Kidney (tissue), 14 donors: ENCODE measurements around the gene MTRR. TPM values are rescaled to one million over a fixed set of nuclear protein-coding genes. Genes with fewer than 3 reads are reported as not detected.

Experiments
- DNase-seq, 5 donors: peaks; one replicate each; pipeline ENCODE4 v3.0.0-alpha.2; 2013 to 2020
- FAIRE-seq: peaks from 2 replicates; lab custom pipeline; 2012; peaks lifted over from hg19 to GRCh38; lab: Jason Lieb, UNC
- H3K27ac ChIP-seq, 2 donors: one replicate each; pipeline ENCODE4 v1.7.0; 2013; ENCODE audit warnings: low read depth in 2 of 2, low read length in 2 of 2, inconsistent platforms in 1 of 2
- H3K27me3 ChIP-seq: one replicate; pipeline ENCODE4 v1.7.1; 2013; ENCODE audit warnings: low read length, inconsistent platforms; ENCODE audit not compliant: control insufficient read depth, insufficient read depth
- H3K36me3 ChIP-seq, 3 donors: one replicate each; pipeline versions ENCODE4 v1.7.0 to v1.7.1; 2013; ENCODE audit warnings: low read length in 3 of 3, control low read depth in 1 of 3, inconsistent platforms in 1 of 3; ENCODE audit not compliant: insufficient read depth in 3 of 3, control insufficient read depth in 2 of 3
- H3K4me1 ChIP-seq, 3 donors: one replicate each; pipeline versions ENCODE4 v1.7.0 to v1.7.1; 2013; ENCODE audit warnings: low read length in 3 of 3, inconsistent platforms in 1 of 3, low read depth in 1 of 3; ENCODE audit not compliant: control insufficient read depth in 2 of 3, insufficient read depth in 2 of 3
- H3K4me3 ChIP-seq, 3 donors: one replicate each; pipeline versions ENCODE4 v1.7.0 to v1.8.1; 2013; ENCODE audit warnings: low read length in 3 of 3, control low read depth in 1 of 3, inconsistent platforms in 1 of 3
- H3K9ac ChIP-seq, 3 donors: one replicate each; pipeline versions ENCODE4 v1.7.0 to v1.7.1; 2013; ENCODE audit warnings: low read length in 3 of 3, control low read depth in 1 of 3, inconsistent platforms in 1 of 3
- H3K9me3 ChIP-seq, 3 donors: one replicate each; pipeline versions ENCODE4 v1.7.0 to v1.7.1; 2013; ENCODE audit warnings: low read length in 3 of 3, control low read depth in 1 of 3, inconsistent platforms in 1 of 3; ENCODE audit not compliant: control insufficient read depth in 2 of 3, insufficient read depth in 1 of 3
- CTCF ChIP-seq: IDR thresholded peaks from 3 replicates; pipeline ENCODE4 v1.5.1; 2012; ENCODE audit warnings: mild to moderate bottlenecking, moderate library complexity, borderline replicate concordance; ENCODE audit not compliant: insufficient read depth; ENCODE audit errors: extremely low read depth
- intact Hi-C: fragments of 100-400 bp; cut with DNase I; formaldehyde crosslinking; loops from one replicate; pipeline ENCODE4 v1.11.1; 2022
- polyA plus RNA-seq: library from polyadenylated mRNA; stranded (reverse); fragments of 350-450 nt; fragmentation: Illumina TruSeq; extraction: RNeasy Lipid Tissue Mini Kit (QIAGEN cat#74804); gene quantifications from one replicate; pipeline ENCODE4 v1.2.3, GENCODE V29; 2014; ENCODE audit warnings: low read depth, low replicate concordance; ENCODE audit not compliant: insufficient read depth
- total RNA-seq: library from RNA; stranded (reverse); fragmentation: NEBNext Ultra II Directional; extraction: Animal tissue kit (Norgen Biotek cat#: 25700); gene quantifications from one replicate; pipeline ENCODE4 v1.2.1, GENCODE V29; 2021
- donor health status: control.
- donor health status: control.
- donor health status: control.
- donor health status: control.
- donor health status: control.
- donor health status: DM: yes; HTN: yes; CAD: no.
- donor health status: Normal renal cell carcinoma (clear cell type).

Gene MTRR
- total and polyA plus RNA-seq, 2 donors from 2014 or later = 19.6 to 75.8 TPM

GRCh38 chr5:7877851-7878250, 8.9 kb downstream of the MTRR start:
- peaks cover 0 to 7% (median 0%) of the 10 kb centered on the region in 3 donors for H3K9me3 ChIP-seq
- peaks cover 0 to 8% (median 0%) of the 10 kb centered on the region in 3 donors for H3K4me1 ChIP-seq
- no peaks in the 10 kb centered on the region for H3K27me3 ChIP-seq

GRCh38 chr5:7878381-7878873, 9.5 kb downstream of the MTRR start:
- DNase-seq = no peak
- intact Hi-C loops = no loop called here
- H3K27ac ChIP-seq = no peak overlapping the region
- H3K9me3 ChIP-seq = peaks cover 0 to 7% (median 0%) of the 10 kb centered on the region in 3 donors
- H3K36me3 ChIP-seq = peaks cover 25 to 66% (median 29%) of the 10 kb centered on the region in 3 donors
- no peaks in the 10 kb centered on the region for H3K27me3 ChIP-seq
- no peak overlapping the region for H3K9ac ChIP-seq
- no peak for FAIRE-seq
- peaks cover 0 to 8% (median 0%) of the 10 kb centered on the region in 3 donors for H3K4me1 ChIP-seq
- no peak overlapping the region for H3K4me3 ChIP-seq
- no peak for TF ChIP-seq CTCF

More at GRCh38 chr5:7877851-7878250, 8.9 kb downstream of the MTRR start:
- Histone ChIP-seq H3K9ac (no peak overlapping the region), H3K27ac (no peak overlapping the region), H3K4me3 (no peak overlapping the region), H3K36me3 (peaks cover 24 to 61% (median 25%) of the 10 kb centered on the region in 3 donors)
- DNase-seq (no peak), FAIRE-seq (no peak)
- TF ChIP-seq CTCF = no peak
- intact Hi-C loops = no loop called here

GRCh38 chr5:7881091-7881490, 12.1 kb downstream of the MTRR start:
- intact Hi-C loops = no loop called here
- Histone ChIP-seq H3K36me3 (peaks cover 26 to 65% (median 34%) of the 10 kb centered on the region in 3 donors), H3K9me3 (peaks cover 0 to 7% (median 0%) of the 10 kb centered on the region in 3 donors), H3K4me3 (no peak overlapping the region), H3K4me1 (peaks cover 0 to 8% (median 0%) of the 10 kb centered on the region in 3 donors), H3K9ac (no peak overlapping the region), H3K27ac (no peak overlapping the region), H3K27me3 (no peaks in the 10 kb centered on the region)
- no peak for DNase-seq
- no peak for FAIRE-seq
- TF ChIP-seq CTCF = no peak
